Measurements from ENCODE around the gene PPEF2. TPM values are rescaled to one million over a fixed set of nuclear protein-coding genes. Genes with fewer than 3 reads are reported as not detected.

The PPEF2 gene
- not detected in 2 replicates for total RNA-seq

GRCh38 chr4:75902352-75902751 is at the start of gene PPEF2:
TSS of gene PPEF2 (minus strand) at chr4:75902452. CDS start at chr4:75896325, 6,127 bp downstream.

GRCh38 chr4:75940692-75941253 is 38.5 kb upstream of the PPEF2 start, which contains the start of gene NAAA:
TSS of gene NAAA (minus strand) at chr4:75941013. CDS start at chr4:75940949, 64 bp downstream.

Small RNAs within 50 kb of the gene (small RNA-seq; reads per million reads assigned to genes)
- gene RNU2-16P = not detected

Other genes starting within 250 kb of the PPEF2 start
- gene G3BP2, start 229.0 kb downstream of the PPEF2 start, total RNA-seq = 123 and 125 TPM in 2 replicates
- gene USO1, start 177.9 kb downstream of the PPEF2 start, total RNA-seq = 118 and 126 TPM in 2 replicates
- gene NAAA, start 38.6 kb upstream of the PPEF2 start, total RNA-seq = 36.3 and 46.9 TPM in 2 replicates
- 40.9 and 42.4 TPM in 2 replicates for gene SDAD1, start 88.5 kb upstream of the PPEF2 start, total RNA-seq
- gene CXCL9, start 105.1 kb upstream of the PPEF2 start, total RNA-seq = not detected in 2 replicates
- 0.16 and 0.36 TPM in 2 replicates for gene CXCL10, start 121.0 kb upstream of the PPEF2 start, total RNA-seq
- gene CXCL11, start 133.6 kb upstream of the PPEF2 start, total RNA-seq = not detected in 2 replicates
- not detected in 2 replicates for gene ART3, start 172.3 kb upstream of the PPEF2 start, total RNA-seq
- 47.4 and 51.1 TPM in 2 replicates for gene NUP54, start 245.9 kb upstream of the PPEF2 start, total RNA-seq

All from hair follicle dermal papilla cell (primary cell).